ENCODE data around the gene TLE4. TPM values are rescaled to one million over a fixed set of nuclear protein-coding genes. Genes with fewer than 3 reads are reported as not detected.
"Not testable (repeated sequence)": the region's sequence is repeated elsewhere in the genome, so short reads cannot be mapped to it uniquely, and the experiment has no call there.

TLE4 gene
- total RNA-seq, 4 donors from 2014 or later = 30.1 to 52.5 (median 38.1) TPM

DNA sequence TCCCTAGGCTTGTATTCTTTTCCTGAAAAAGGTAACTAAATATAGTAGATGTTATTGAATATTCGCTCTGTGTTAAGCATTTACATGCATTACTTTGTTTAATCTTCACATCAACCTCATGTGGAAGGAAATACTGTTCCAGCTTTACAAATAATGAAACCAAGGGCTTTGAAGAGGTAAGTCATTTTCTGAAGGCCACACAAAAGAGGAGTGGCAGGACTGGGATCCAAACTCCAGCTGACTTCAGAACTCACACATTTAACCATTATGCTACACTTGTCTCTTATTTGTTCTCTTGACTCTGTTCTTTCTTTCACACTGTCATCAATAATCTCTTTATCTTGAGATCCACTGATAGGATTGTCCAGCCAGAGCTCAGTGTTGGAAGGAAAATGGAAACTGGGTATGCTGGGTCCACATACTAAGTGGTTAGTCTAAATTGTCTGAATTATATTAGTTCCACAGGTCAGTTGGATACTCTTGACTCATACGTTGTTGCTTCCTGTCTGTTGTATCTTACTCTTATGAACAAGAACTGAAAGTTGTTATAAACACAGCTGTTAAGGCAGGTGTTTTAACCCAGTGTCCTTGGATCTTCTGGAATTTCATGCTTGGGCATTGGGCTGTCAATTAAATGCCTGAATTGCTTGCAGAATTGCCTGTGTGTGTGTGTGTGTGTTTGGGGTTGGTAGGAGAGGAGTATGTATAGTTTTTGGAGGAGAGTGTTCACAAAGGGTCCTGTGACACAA is 65.6 kb downstream of the TLE4 start:
- Histone ChIP-seq H3K4me3 (no peak overlapping the region), H3K36me3 (no peaks in the 10 kb centered on the region), H3K27me3 (no peaks in the 10 kb centered on the region), H3K4me1 (peaks cover 0 to 10% (median 0%) of the 10 kb centered on the region in 3 donors), H3K9me3 (no peaks in the 10 kb centered on the region), H3K27ac (no peak overlapping the region)
- TF ChIP-seq, protein P1, sequence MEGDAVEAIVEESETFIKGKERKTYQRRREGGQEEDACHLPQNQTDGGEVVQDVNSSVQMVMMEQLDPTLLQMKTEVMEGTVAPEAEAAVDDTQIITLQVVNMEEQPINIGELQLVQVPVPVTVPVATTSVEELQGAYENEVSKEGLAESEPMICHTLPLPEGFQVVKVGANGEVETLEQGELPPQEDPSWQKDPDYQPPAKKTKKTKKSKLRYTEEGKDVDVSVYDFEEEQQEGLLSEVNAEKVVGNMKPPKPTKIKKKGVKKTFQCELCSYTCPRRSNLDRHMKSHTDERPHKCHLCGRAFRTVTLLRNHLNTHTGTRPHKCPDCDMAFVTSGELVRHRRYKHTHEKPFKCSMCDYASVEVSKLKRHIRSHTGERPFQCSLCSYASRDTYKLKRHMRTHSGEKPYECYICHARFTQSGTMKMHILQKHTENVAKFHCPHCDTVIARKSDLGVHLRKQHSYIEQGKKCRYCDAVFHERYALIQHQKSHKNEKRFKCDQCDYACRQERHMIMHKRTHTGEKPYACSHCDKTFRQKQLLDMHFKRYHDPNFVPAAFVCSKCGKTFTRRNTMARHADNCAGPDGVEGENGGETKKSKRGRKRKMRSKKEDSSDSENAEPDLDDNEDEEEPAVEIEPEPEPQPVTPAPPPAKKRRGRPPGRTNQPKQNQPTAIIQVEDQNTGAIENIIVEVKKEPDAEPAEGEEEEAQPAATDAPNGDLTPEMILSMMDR (IDR thresholded peaks at IDR 0.05) = no peak
- no peak for TF ChIP-seq POLR2A (IDR thresholded peaks at IDR 0.05)
- intact Hi-C loops (cut with DNase I) = no loop called here
- 55 to 81% methylated on average over 2 of the region's 2 CpGs for WGBS, 2 donors
- no peak for DNase-seq

DNA sequence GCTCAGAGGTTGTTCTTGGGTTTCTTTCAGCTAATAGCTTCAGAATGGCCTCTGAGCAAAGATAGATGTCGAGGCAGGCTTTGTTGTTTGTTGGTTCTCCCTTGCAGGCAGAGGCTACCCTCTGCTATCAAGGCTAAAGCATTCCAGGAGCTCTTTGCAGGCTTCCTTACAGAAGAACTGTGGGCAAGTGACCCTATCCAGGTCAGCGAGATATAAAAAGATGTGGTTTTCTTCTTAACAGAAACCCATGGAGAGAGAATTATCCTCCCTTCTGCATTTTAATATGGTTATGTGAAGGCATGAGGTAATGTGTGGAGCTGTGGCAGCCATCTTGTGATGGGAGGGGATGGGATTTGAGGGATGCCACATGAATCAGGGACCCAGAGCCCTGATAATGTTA is 67.0 kb downstream of the TLE4 start:
- Histone ChIP-seq H3K4me3 (no peak overlapping the region), H3K36me3 (peaks cover 0 to 1% (median 0%) of the 10 kb centered on the region in 3 donors), H3K4me1 (peaks cover 0 to 17% (median 0%) of the 10 kb centered on the region in 3 donors), H3K27ac (no peak overlapping the region), H3K27me3 (no peaks in the 10 kb centered on the region), H3K9me3 (no peaks in the 10 kb centered on the region)
- intact Hi-C loops (cut with DNase I) = no loop called here
- DNase-seq = no peak
- TF ChIP-seq POLR2A (IDR thresholded peaks at IDR 0.05) = no peak
- TF ChIP-seq, protein P1 (IDR thresholded peaks at IDR 0.05) = no peak
- 92 to 100% methylated on average over 2 of the region's 2 CpGs for WGBS, 2 donors

DNA sequence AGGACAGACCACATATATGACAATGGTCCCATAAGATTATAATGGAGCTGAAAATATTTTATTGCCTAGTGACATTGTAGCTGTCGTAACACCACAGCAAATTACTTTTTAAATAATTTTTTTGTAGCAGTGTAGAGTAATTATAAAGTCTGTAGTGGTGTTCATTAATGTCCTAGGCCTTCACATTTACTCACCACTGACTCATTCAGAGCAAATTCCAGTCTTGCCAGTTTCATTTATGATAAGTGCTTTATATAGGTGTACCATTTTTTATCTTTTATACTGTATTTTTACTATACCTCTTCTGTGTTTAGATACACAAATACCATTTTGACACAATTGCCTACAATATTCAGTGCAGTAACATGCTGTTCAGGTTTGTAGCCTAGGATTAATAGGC is 67.6 kb downstream of the TLE4 start:
- peaks cover 0 to 17% (median 0%) of the 10 kb centered on the region in 3 donors for H3K4me1 ChIP-seq
- no peaks in the 10 kb centered on the region for H3K27me3 ChIP-seq
- TF ChIP-seq, protein P1 (IDR thresholded peaks at IDR 0.05) = no peak
- no peak for TF ChIP-seq POLR2A (IDR thresholded peaks at IDR 0.05)
- no peak overlapping the region for H3K27ac ChIP-seq
- intact Hi-C loops (cut with DNase I) = no loop called here
- H3K4me3 ChIP-seq = no peak overlapping the region
- WGBS, 2 donors = 75 to 81% methylated on average over 1 of the region's 1 CpG
- H3K9me3 ChIP-seq = no peaks in the 10 kb centered on the region
- peaks cover 0 to 7% (median 0%) of the 10 kb centered on the region in 3 donors for H3K36me3 ChIP-seq
- DNase-seq = no peak

DNA sequence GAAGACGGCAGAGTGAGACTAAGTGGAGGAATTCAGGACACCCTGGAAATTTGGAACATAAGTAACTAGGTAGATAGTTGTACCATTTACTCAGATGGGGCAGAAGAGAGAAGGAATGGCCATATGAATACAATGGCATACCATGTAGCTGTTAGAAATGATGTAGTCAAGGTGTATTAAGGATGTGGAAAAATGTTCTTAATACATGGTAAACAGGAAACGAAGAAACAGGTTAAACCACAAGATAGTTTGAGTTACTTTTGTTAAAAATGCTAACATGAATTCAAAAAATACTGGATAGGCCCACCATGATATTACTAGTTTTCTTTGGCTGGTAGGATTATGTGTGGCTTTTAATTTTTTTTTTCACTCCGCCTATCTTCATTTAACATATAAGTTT is 68.3 kb downstream of the TLE4 start:
- H3K36me3 ChIP-seq = peaks cover 0 to 14% (median 0%) of the 10 kb centered on the region in 3 donors
- WGBS, 2 donors = 92% methylated on average over 3 of the region's 3 CpGs
- H3K4me3 ChIP-seq; H3K27ac ChIP-seq; H3K27me3 ChIP-seq; DNase-seq; H3K9me3 ChIP-seq; intact Hi-C loops (cut with DNase I): not testable (repeated sequence)
- H3K4me1 ChIP-seq = peaks cover 0 to 17% (median 0%) of the 10 kb centered on the region in 3 donors

DNA sequence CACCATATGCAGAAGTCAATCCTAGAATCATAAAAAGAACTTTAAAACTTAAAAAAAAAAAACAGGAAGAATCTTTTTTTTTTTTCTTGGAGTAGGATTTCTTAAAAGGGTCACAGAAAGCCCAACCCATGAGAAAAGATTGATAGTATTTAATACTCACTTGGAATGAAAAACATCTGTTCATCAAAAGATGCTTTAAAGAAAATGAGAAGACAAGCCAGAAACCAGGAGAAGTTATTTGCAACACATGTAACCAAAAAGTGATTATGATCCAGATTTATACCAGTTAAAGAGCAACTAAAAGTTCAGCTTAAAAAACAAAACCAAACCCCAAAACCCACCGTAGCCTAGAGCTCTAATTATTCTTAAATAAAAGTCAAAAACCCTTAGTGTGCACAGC is 69.3 kb downstream of the TLE4 start:
- Histone ChIP-seq H3K27me3 (no peaks in the 10 kb centered on the region), H3K4me3 (no peak overlapping the region), H3K36me3 (peaks cover 0 to 16% (median 0%) of the 10 kb centered on the region in 3 donors), H3K4me1 (peaks cover 0 to 17% (median 0%) of the 10 kb centered on the region in 3 donors), H3K27ac (no peak overlapping the region), H3K9me3 (no peaks in the 10 kb centered on the region)
- TF ChIP-seq POLR2A (IDR thresholded peaks at IDR 0.05) = no peak
- TF ChIP-seq, protein P1 (IDR thresholded peaks at IDR 0.05) = no peak
- WGBS, 2 donors = 62 to 73% methylated on average over 1 of the region's 1 CpG
- DNase-seq = no peak
- intact Hi-C loops (cut with DNase I) = no loop called here

Measured in esophagus squamous epithelium (tissue), 5 donors.